Spleen (tissue), 11 donors: ENCODE results near the gene TMEM120A. TPM values are rescaled to one million over a fixed set of nuclear protein-coding genes. Genes with fewer than 3 reads are reported as not detected.
A peak's percentile ranks its signal among the peaks of the same experiment; 100 is the strongest.

Experiments
- DNase-seq: peaks from one replicate; pipeline ENCODE4 v3.0.0-alpha.2; 2020
- H3K27ac ChIP-seq, 8 donors: fragments of 200-600 bp; sonication (generic) in 7 of 8; 1 replicate in 4 of 8; 2 replicates in 4 of 8; pipeline versions ENCODE4 v1.5.0 to v1.8.0; 2016 to 2021; ENCODE audit warnings: inconsistent platforms in 4 of 8, mild to moderate bottlenecking in 4 of 8, moderate library complexity in 1 of 8
- H3K27me3 ChIP-seq, 7 donors: fragments of 200-600 bp; sonication (generic) in 6 of 7; replicated peaks in 1 of 7; 1 replicate in 4 of 7; 2 replicates in 3 of 7; pipeline versions ENCODE4 v1.5.0 to v1.8.0; 2016 to 2021; ENCODE audit warnings: inconsistent platforms in 3 of 7, mild to moderate bottlenecking in 1 of 7
- H3K36me3 ChIP-seq, 6 donors: fragments of 200-600 bp; sonication (generic) in 5 of 6; 1 replicate in 4 of 6; 2 replicates in 2 of 6; pipeline versions ENCODE4 v1.5.0 to v1.8.0; 2016 to 2021; ENCODE audit warnings: inconsistent platforms in 2 of 6
- H3K4me1 ChIP-seq, 6 donors: fragments of 200-600 bp; sonication (generic) in 5 of 6; 1 replicate in 3 of 6; 2 replicates in 3 of 6; pipeline versions ENCODE4 v1.5.0 to v1.8.0; 2016 to 2021; ENCODE audit warnings: inconsistent platforms in 3 of 6
- H3K4me3 ChIP-seq, 8 donors: fragments of 200-600 bp; sonication (generic) in 7 of 8; 1 replicate in 4 of 8; 2 replicates in 4 of 8; pipeline versions ENCODE4 v1.5.0 to v1.8.0; 2016 to 2021; ENCODE audit warnings: inconsistent platforms in 4 of 8, mild to moderate bottlenecking in 4 of 8, moderate library complexity in 2 of 8
- H3K9me3 ChIP-seq, 8 donors: fragments of 200-600 bp; sonication (generic) in 7 of 8; 1 replicate in 4 of 8; 2 replicates in 4 of 8; pipeline versions ENCODE4 v1.5.0 to v1.8.0; 2016 to 2021; ENCODE audit warnings: inconsistent platforms in 4 of 8
- POLR2A ChIP-seq, 3 donors: fragments of 450-650 bp; IDR thresholded peaks; one replicate each; pipeline ENCODE4 v1.5.1; 2017; ENCODE audit warnings: antibody characterized with exemption in 3 of 3, mild to moderate bottlenecking in 1 of 3
- POLR2AphosphoS5 ChIP-seq, 3 donors: sonication (generic); formaldehyde crosslinking; IDR thresholded peaks; one replicate each; pipeline ENCODE4 v1.5.1; 2017; ENCODE audit warnings: antibody characterized with exemption in 3 of 3
- WGBS, 5 donors: extraction: QIAGEN DNeasy Blood & Tissue Kit in 3 of 5; methylation state at CpG; one replicate each; pipeline versions ENCODE4 v1.1.5 to v1.1.7; 2013 to 2018; 5-methylcytosine and 5-hydroxymethylcytosine counted together
- intact Hi-C: fragments of 100-400 bp; cut with DNase I; formaldehyde crosslinking; loops from one replicate; pipeline ENCODE4 v1.15.0; 2023; ENCODE audit warnings: low total_unique reads
- polyA plus RNA-seq, 3 donors: library from polyadenylated mRNA; stranded (reverse); fragments of 200-250 nt; gene quantifications; one replicate each; pipeline ENCODE4 v1.2.1, GENCODE V29; 2013
- total RNA-seq, 7 donors: library from RNA; depleted of rRNA in 3 of 7; stranded (reverse); fragments of >200 nt in 3 of 7; fragmentation: NEBNext Ultra II Directional in 4 of 7; extraction: Animal tissue kit (Norgen Biotek cat#: 25700) in 4 of 7; gene quantifications; one replicate each; pipeline versions ENCODE4 v1.1.0 to v1.2.1, GENCODE V29; 2016 to 2021
- TF ChIP-seq, protein P1 (sequence below), 11 experiments: fragments of 200-600 bp in 7 of 11; fragments of 450-650 bp in 4 of 11; sonication (generic) in 4 of 11; IDR thresholded peaks in 8 of 11; conservative IDR thresholded peaks in 3 of 11; 1 replicate in 7 of 11; 2 replicates in 4 of 11; pipeline versions ENCODE4 v1.4.0 to v1.8.0; 2016 to 2021; ENCODE audit warnings: antibody characterized with exemption in 11 of 11, inconsistent platforms in 4 of 11, mild to moderate bottlenecking in 1 of 11
- donor health status: healthy with polysubstance abuse.
- donor health status: DM: no; HTN: no; CAD: no; lungs with moderate emphysema.
- donor health status: DM: no; HTN: no; CAD: no.
- donor health status: Bipolar disorder and iron deficiency.
- donor health status: healthy.
- donor health status: DM: no; HTN: no; CAD: no.
- donor health status: DM: yes; HTN: yes; CAD: no.

Gene TMEM120A
- total and polyA plus RNA-seq, 10 donors, result 24.9 to 66.2 (median 46.6) TPM

DNA sequence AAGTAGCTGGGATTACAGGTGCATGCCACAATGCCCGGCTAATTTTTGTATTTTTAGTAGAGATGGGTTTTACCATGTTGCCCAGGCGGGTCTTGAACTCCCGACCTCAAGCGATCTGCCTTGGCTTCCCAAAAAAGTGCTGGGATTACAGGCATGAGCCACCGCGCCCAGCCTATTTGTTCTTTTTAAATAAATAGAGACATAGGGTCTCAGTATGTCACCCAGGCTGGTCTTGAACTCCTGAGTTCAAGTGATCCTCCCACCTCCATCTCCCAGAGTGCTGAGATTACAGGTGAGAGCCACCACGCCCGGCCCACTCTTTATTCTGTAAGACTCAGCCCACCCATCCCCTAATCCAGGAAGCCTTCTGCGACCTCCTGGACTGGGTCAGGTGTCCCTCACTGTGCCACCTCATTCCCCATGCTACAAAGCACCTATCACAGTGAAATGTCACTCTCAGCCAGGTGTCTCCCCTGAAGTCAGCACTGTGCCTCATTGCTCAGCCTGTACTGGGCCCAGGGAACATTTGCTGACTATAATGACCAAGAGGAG, 2.8 kb downstream of the TMEM120A start:
- no peaks in the 10 kb centered on the region for H3K9me3 ChIP-seq
- peaks cover 2 to 47% (median 16%) of the 10 kb centered on the region in 6 donors for H3K36me3 ChIP-seq
- H3K27ac ChIP-seq, result peak overlapping the region in 2 of 8 donors; percentile 86 to 96
- H3K4me3 ChIP-seq, result no peak overlapping the region
- H3K4me1 ChIP-seq, result peaks cover 11 to 82% (median 33%) of the 10 kb centered on the region in 6 donors
- WGBS, 5 donors, result 94 to 99% (median 95%) methylated on average over 9 of the region's 9 CpGs
- H3K27me3 ChIP-seq, result no peaks in the 10 kb centered on the region
- intact Hi-C loops, result loop anchor here (10.0 kb wide), 1 partner anchor 117 kb away; the partner anchor contains the start of gene RHBDD2
- peak; percentile 70 for DNase-seq
- TF ChIP-seq POLR2AphosphoS5 (IDR thresholded peaks at IDR 0.05) (no peak), POLR2A (IDR thresholded peaks at IDR 0.05) (no peak)
- TF ChIP-seq, protein P1, sequence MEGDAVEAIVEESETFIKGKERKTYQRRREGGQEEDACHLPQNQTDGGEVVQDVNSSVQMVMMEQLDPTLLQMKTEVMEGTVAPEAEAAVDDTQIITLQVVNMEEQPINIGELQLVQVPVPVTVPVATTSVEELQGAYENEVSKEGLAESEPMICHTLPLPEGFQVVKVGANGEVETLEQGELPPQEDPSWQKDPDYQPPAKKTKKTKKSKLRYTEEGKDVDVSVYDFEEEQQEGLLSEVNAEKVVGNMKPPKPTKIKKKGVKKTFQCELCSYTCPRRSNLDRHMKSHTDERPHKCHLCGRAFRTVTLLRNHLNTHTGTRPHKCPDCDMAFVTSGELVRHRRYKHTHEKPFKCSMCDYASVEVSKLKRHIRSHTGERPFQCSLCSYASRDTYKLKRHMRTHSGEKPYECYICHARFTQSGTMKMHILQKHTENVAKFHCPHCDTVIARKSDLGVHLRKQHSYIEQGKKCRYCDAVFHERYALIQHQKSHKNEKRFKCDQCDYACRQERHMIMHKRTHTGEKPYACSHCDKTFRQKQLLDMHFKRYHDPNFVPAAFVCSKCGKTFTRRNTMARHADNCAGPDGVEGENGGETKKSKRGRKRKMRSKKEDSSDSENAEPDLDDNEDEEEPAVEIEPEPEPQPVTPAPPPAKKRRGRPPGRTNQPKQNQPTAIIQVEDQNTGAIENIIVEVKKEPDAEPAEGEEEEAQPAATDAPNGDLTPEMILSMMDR (IDR thresholded peaks at IDR 0.05 in 8 of 11, conservative IDR thresholded peaks at IDR 0.05 in 3 of 11), result no peak

DNA sequence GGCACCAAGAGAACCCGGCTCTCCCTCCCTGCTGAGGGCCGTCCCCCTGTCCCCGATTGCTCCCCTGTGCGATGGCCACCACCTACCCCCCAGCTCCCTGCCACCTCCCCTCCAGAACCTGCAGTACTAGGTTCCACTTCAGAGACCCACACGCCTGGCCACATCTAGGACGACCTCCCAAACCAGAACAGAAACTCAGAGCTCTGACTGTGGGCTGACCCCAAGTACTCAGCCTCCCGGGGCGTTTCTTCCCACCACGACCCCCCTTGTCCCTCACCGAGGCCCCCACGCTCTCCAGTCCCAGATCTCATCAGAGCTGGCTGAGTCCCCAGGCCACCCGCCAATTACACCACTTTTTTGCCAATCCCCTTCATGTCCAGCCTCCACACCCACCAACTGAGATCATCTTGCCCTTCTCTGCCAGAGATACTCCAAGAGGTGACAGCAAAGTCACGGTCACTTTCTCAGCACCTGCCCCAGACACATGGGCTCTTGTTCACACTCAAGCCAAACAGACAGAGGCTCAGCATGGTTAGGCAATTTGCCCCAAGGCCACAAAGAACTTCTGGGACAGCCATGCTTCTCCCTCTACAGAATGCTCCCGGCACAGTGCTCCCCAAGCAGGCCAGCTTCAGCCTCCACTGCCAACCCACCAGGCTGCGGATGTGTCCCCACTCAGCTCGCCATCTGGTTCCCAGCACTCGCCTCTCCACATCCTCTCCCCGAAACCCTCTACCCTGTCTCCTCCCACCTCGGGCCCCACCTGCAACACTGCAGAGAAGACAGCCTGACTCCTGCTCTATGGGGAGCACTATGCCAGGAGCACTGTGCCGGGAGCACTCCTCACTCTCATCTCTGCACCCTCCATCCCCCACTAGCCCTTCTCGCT, 4.7 kb downstream of the TMEM120A start:
- Histone ChIP-seq H3K36me3 (peaks cover 5 to 51% (median 34%) of the 10 kb centered on the region in 6 donors), H3K27ac (peak overlapping the region in 6 of 8 donors; percentile 29 to 72 (median 46)), H3K9me3 (no peaks in the 10 kb centered on the region), H3K27me3 (no peaks in the 10 kb centered on the region), H3K4me3 (no peak overlapping the region), H3K4me1 (peaks cover 8 to 75% (median 31%) of the 10 kb centered on the region in 6 donors)
- 57 to 70% (median 62%) methylated on average over 19 to 21 of the region's 21 CpGs for WGBS, 5 donors
- DNase-seq, result peak; percentile 69
- TF ChIP-seq, protein P1 (IDR thresholded peaks at IDR 0.05 in 8 of 11, conservative IDR thresholded peaks at IDR 0.05 in 3 of 11), result no peak
- TF ChIP-seq POLR2AphosphoS5 (IDR thresholded peaks at IDR 0.05) (peak in 2 of 3 donors; percentile 7 to 34), POLR2A (IDR thresholded peaks at IDR 0.05) (no peak)
- intact Hi-C loops, result loop anchor here (10.0 kb wide), 1 partner anchor 115 kb away; the partner anchor contains the start of gene RHBDD2

DNA sequence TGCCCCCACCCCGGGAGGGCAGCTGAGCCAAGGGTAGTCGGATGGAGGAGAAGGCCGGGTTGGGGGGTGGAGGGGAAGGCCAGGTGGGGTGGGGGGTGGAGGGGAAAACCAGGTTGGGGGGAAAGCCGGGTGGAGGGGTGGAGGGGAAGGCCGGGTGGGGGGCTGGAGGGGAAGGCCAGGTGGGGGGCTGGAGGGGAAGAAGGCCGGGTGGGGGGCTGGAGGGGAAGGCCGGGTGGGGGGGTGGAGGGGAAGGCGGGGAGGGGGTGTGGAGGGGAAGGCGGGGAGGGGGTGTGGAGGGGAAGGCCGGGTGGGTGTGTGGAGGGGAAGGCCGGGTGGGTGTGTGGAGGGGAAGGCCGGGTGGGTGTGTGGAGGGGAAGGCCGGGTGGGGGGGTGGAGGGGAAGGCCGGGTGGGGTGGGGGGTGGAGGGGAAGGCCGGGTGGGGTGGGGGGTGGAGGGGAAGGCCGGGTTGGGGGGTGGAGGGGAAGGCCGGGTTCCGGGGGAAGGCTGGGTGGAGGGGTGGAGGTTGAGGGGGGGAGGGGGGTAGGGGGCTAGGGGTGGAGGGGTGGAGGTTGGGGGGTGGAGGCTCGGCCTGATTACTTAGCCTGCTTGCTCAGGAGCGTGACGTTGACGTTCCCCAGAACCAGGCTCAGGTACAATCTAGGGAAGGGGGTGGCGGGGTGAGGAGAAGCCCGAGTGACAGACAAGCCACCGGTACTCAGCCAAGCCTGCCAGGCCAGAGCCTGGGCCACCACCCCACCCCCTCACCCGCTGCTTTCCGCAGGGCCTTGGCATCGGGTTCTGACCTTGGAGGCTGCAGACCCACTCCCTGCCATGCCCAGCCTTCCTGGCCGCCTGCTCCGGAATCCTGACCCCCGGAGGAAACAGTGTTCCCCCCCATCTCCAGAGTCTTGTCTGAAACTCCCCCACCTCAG, 5.6 kb downstream of the TMEM120A start:
- Histone ChIP-seq H3K27me3 (no peaks in the 10 kb centered on the region), H3K36me3 (peaks cover 5 to 61% (median 43%) of the 10 kb centered on the region in 6 donors), H3K27ac (peak overlapping the region in 5 of 8 donors; percentile 29 to 72 (median 58)), H3K9me3 (no peaks in the 10 kb centered on the region), H3K4me3 (no peak overlapping the region), H3K4me1 (peaks cover 6 to 68% (median 27%) of the 10 kb centered on the region in 6 donors)
- intact Hi-C loops, result no loop called here
- TF ChIP-seq POLR2A (IDR thresholded peaks at IDR 0.05) (no peak), POLR2AphosphoS5 (IDR thresholded peaks at IDR 0.05) (peak in 2 of 3 donors; percentile 57 to 64)
- TF ChIP-seq, protein P1 (IDR thresholded peaks at IDR 0.05 in 8 of 11, conservative IDR thresholded peaks at IDR 0.05 in 3 of 11), result no peak
- WGBS, 5 donors, result 38 to 74% (median 63%) methylated on average over 10 to 20 of the region's 31 CpGs
- peak; percentile 82 for DNase-seq
